ENCODE measurements around the gene FAM241A. TPM values are rescaled to one million over a fixed set of nuclear protein-coding genes. Genes with fewer than 3 reads are reported as not detected.
"Not testable (repeated sequence)": the region's sequence is repeated elsewhere in the genome, so short reads cannot be mapped to it uniquely, and the experiment has no call there.

FAM241A gene
- total RNA-seq, 1 experiment from 2014 or later, result 2.2 TPM

DNA sequence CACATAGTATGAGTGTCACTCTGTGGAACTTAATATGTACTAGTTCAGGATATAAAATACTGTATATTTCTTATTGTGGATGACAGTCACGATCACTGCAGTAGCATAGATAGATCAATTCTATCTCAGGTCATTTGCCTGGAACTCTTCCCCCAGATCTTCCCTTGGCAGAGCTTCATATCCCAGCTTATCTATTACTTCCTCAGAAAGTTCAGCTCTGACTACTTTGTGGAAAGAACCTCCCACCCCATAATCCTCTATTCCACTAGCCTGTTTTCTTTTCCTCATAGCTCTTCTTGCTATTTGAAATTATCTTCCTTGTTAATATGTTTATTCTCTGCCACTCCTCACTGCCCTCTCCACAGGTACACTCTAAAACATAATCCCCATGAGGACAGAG is 10.9 kb downstream of the FAM241A start:
- ATAC-seq, result no peak
- ChIA-PET CTCF (interaction anchor here (0.6 kb wide), 1 partner anchor 313 kb away, joined by 3 read pairs; no protein-coding TSS in a partner anchor), POLR2A (ENCODE audit: unreplicated experiment) (no interaction called here)
- H3K27me3 ChIP-seq (ENCODE audit: low read length), result no peaks in the 10 kb centered on the region
- no TSS peak for BruUV-seq (replicated peaks)
- no peak overlapping the region for H3K4me2 ChIP-seq (ENCODE audit: low read length)
- H3F3A ChIP-seq (ENCODE audit: low read length, unreplicated experiment), result no peaks in the 10 kb centered on the region
- no peak for DNase-seq
- H3K79me2 ChIP-seq (ENCODE audit: low read length), result no peaks in the 10 kb centered on the region
- H2AFZ ChIP-seq (ENCODE audit: low read length), result no peak overlapping the region
- TF ChIP-seq, protein P1, sequence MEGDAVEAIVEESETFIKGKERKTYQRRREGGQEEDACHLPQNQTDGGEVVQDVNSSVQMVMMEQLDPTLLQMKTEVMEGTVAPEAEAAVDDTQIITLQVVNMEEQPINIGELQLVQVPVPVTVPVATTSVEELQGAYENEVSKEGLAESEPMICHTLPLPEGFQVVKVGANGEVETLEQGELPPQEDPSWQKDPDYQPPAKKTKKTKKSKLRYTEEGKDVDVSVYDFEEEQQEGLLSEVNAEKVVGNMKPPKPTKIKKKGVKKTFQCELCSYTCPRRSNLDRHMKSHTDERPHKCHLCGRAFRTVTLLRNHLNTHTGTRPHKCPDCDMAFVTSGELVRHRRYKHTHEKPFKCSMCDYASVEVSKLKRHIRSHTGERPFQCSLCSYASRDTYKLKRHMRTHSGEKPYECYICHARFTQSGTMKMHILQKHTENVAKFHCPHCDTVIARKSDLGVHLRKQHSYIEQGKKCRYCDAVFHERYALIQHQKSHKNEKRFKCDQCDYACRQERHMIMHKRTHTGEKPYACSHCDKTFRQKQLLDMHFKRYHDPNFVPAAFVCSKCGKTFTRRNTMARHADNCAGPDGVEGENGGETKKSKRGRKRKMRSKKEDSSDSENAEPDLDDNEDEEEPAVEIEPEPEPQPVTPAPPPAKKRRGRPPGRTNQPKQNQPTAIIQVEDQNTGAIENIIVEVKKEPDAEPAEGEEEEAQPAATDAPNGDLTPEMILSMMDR (conservative IDR thresholded peaks at IDR 0.05; ENCODE audit: low read depth, low read length), result no peak
- TF ChIP-seq EZH2 (IDR thresholded peaks at IDR 0.05; ENCODE audit: low read length, unreplicated experiment) (no peak), EZH2phosphoT487 (IDR thresholded peaks at IDR 0.05; ENCODE audit: borderline replicate concordance, low read length) (no peak)
- H3K36me3 ChIP-seq (ENCODE audit: low read depth, low read length), result no peaks in the 10 kb centered on the region
- H3K4me1 ChIP-seq (ENCODE audit: insufficient read depth, low read length), result no peaks in the 10 kb centered on the region
- intact Hi-C loops (cut with micrococcal nuclease), result no loop called here
- H3K9ac ChIP-seq (ENCODE audit: low read length), result no peak overlapping the region
- H3K9me2 ChIP-seq (replicated peaks; ENCODE audit: low read length), result no peaks in the 10 kb centered on the region
- no peak overlapping the region for H3K4me3 ChIP-seq (ENCODE audit: low read length)
- no peaks in the 10 kb centered on the region for H4K20me1 ChIP-seq (ENCODE audit: low read length)
- no peaks in the 10 kb centered on the region for H3K9me3 ChIP-seq (ENCODE audit: low read length)
- no peak overlapping the region for H3K27ac ChIP-seq (ENCODE audit: low read length)

GRCh38 chr4:112156553-112156952 is 11.3 kb downstream of the FAM241A start:
- H2AFZ ChIP-seq (ENCODE audit: low read length), result no peak overlapping the region
- H3K36me3 ChIP-seq (ENCODE audit: low read depth, low read length), result no peaks in the 10 kb centered on the region
- H3K9me3 ChIP-seq (ENCODE audit: low read length), result no peaks in the 10 kb centered on the region
- no peaks in the 10 kb centered on the region for H4K20me1 ChIP-seq (ENCODE audit: low read length)
- BruUV-seq (replicated peaks), result no TSS peak
- H3F3A ChIP-seq (ENCODE audit: low read length, unreplicated experiment), result no peaks in the 10 kb centered on the region
- ChIA-PET CTCF (interaction anchor here (0.6 kb wide), 1 partner anchor 314 kb away, joined by 3 read pairs; no protein-coding TSS in a partner anchor), POLR2A (ENCODE audit: unreplicated experiment) (no interaction called here)
- no peak overlapping the region for H3K27ac ChIP-seq (ENCODE audit: low read length)
- no peaks in the 10 kb centered on the region for H3K4me1 ChIP-seq (ENCODE audit: insufficient read depth, low read length)
- intact Hi-C loops (cut with micrococcal nuclease), result no loop called here
- H3K4me3 ChIP-seq (ENCODE audit: low read length), result no peak overlapping the region
- no peak overlapping the region for H3K4me2 ChIP-seq (ENCODE audit: low read length)
- no peak overlapping the region for H3K9ac ChIP-seq (ENCODE audit: low read length)
- H3K79me2 ChIP-seq (ENCODE audit: low read length), result no peaks in the 10 kb centered on the region
- ATAC-seq (no peak), DNase-seq (no peak)
- no peaks in the 10 kb centered on the region for H3K27me3 ChIP-seq (ENCODE audit: low read length)
- H3K9me2 ChIP-seq (replicated peaks; ENCODE audit: low read length), result no peaks in the 10 kb centered on the region
- TF ChIP-seq EZH2phosphoT487 (IDR thresholded peaks at IDR 0.05; ENCODE audit: borderline replicate concordance, low read length) (no peak), EZH2 (IDR thresholded peaks at IDR 0.05; ENCODE audit: low read length, unreplicated experiment) (no peak)
- TF ChIP-seq, protein P1 (conservative IDR thresholded peaks at IDR 0.05; ENCODE audit: low read depth, low read length), result no peak

DNA sequence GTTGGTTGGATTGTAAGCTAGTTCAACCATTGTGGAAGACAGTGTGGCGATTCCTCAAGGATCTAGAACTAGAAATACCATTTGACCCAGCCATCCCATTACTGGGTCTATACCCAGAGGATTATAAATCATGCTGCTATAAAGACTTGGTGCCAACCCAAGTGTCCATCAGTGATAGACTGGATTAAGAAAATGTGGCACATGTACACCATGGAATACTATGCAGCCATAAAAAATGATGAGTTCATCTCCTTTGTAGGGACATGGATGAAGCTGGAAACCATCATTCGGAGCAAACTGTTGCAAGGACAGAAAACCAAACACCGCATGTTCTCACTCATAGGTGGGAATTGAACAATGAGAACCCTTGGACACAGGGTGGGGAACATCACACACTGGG is 18.5 kb downstream of the FAM241A start:
- H4K20me1 ChIP-seq (ENCODE audit: low read length); H3K9ac ChIP-seq (ENCODE audit: low read length); H3K4me3 ChIP-seq (ENCODE audit: low read length); H3K36me3 ChIP-seq (ENCODE audit: low read depth, low read length); CTCF ChIA-PET; DNase-seq; H3K27ac ChIP-seq (ENCODE audit: low read length); BruUV-seq (replicated peaks); H3K9me2 ChIP-seq (replicated peaks; ENCODE audit: low read length); H2AFZ ChIP-seq (ENCODE audit: low read length); H3K4me2 ChIP-seq (ENCODE audit: low read length); H3F3A ChIP-seq (ENCODE audit: low read length, unreplicated experiment); H3K27me3 ChIP-seq (ENCODE audit: low read length); H3K9me3 ChIP-seq (ENCODE audit: low read length); intact Hi-C loops (cut with micrococcal nuclease); H3K79me2 ChIP-seq (ENCODE audit: low read length); POLR2A ChIA-PET (ENCODE audit: unreplicated experiment); H3K4me1 ChIP-seq (ENCODE audit: insufficient read depth, low read length); ATAC-seq: not testable (repeated sequence)
